GM12878 (cell line): ENCODE data around the gene RYR2. TPM values are rescaled to one million over a fixed set of nuclear protein-coding genes. Genes with fewer than 3 reads are reported as not detected.

ENCODE experiments used
- ATAC-seq: fragments of 200-7000 bp; cut with Tn5 transposase; 3 replicates; pipeline ENCODE4 v1.9.1; 2020; ENCODE audit warnings: mild to moderate bottlenecking, moderate library complexity
- BruUV-seq: library from RNA; stranded (reverse); fragments of 400-500 nt; replicated peaks from 2 replicates; lab custom pipeline; 2021; lab: Mats Ljungman, UMichigan
- CTCF ChIA-PET: fragments of 300-600 bp; sonication (Branson Sonifier 250); formaldehyde crosslinking; extraction: SDS; loops from one replicate; lab custom pipeline; 2021; ENCODE audit warnings: inconsistent platforms; lab: Yijun Ruan, JAX
- POLR2A ChIA-PET: fragments of 350-600 bp; formaldehyde crosslinking; extraction: SDS; loops from one replicate; lab custom pipeline; 2021; ENCODE audit warnings: inconsistent platforms; lab: Charles Lee
- RAD21 ChIA-PET: fragments of 300-600 bp; sonication (Branson Sonifier 250); formaldehyde crosslinking; loops from one replicate; lab custom pipeline; 2023; ENCODE audit warnings: antibody characterized with exemption; ENCODE audit not compliant: unreplicated experiment; lab: Charles Lee
- SMC1A ChIA-PET: fragments of 300-600 bp; sonication (Branson Sonifier 250); formaldehyde crosslinking; loops from one replicate; lab custom pipeline; 2023; ENCODE audit not compliant: unreplicated experiment, uncharacterized antibody; lab: Charles Lee
- DNase-seq: peaks from one replicate; pipeline ENCODE4 v3.0.0-alpha.2; 2011; ENCODE audit warnings: low read depth, low spot score
- FAIRE-seq: peaks from 3 replicates; lab custom pipeline; 2011; peaks lifted over from hg19 to GRCh38; lab: Jason Lieb, UNC
- H2AFZ ChIP-seq: 2 replicates; pipeline ENCODE4 v1.6.0; 2011; ENCODE audit warnings: low read depth, low read length, control low read depth; ENCODE audit not compliant: control insufficient read depth
- H3K27ac ChIP-seq: 2 replicates; pipeline ENCODE4 v1.5.1; 2011; ENCODE audit warnings: control low read depth; ENCODE audit not compliant: control insufficient read depth, insufficient read depth
- H3K27me3 ChIP-seq, 2 experiments: replicated peaks in 1 of 2; 2 replicates each; pipeline versions ENCODE4 v1.6.0 to v1.6.1; 2011; ENCODE audit warnings: low read length in 1 of 2; ENCODE audit not compliant: control insufficient read depth in 2 of 2, insufficient read depth in 2 of 2
- H3K36me3 ChIP-seq, 2 experiments: 2 replicates each; pipeline ENCODE4 v1.5.1; 2011; ENCODE audit warnings: low read length in 1 of 2; ENCODE audit not compliant: control insufficient read depth in 2 of 2, insufficient read depth in 2 of 2
- H3K4me1 ChIP-seq: 2 replicates; pipeline ENCODE4 v1.6.1; 2011; ENCODE audit warnings: mild to moderate bottlenecking, low read length, moderate library complexity, mixed read lengths; ENCODE audit not compliant: control insufficient read depth, insufficient read depth
- H3K4me2 ChIP-seq: 2 replicates; pipeline ENCODE4 v1.6.0; 2011; ENCODE audit warnings: control low read depth; ENCODE audit not compliant: control insufficient read depth, insufficient read depth
- H3K4me3 ChIP-seq: fragments of 200-600 bp; sonication (generic); 2 replicates; pipeline ENCODE4 v1.5.1; 2016
- H3K79me2 ChIP-seq: 2 replicates; pipeline ENCODE4 v1.6.0; 2011; ENCODE audit warnings: low read length; ENCODE audit not compliant: control insufficient read depth, insufficient read depth
- H3K9ac ChIP-seq: 2 replicates; pipeline ENCODE4 v1.8.0; 2011; ENCODE audit warnings: low read length, control low read depth, mixed read lengths; ENCODE audit not compliant: control insufficient read depth, insufficient read depth
- H3K9me3 ChIP-seq: replicated peaks from 3 replicates; pipeline ENCODE4 v1.5.1; 2011; ENCODE audit warnings: mild to moderate bottlenecking, low read length; ENCODE audit not compliant: control insufficient read depth, insufficient read depth
- H4K20me1 ChIP-seq: 2 replicates; pipeline ENCODE4 v1.6.0; 2011; ENCODE audit not compliant: control insufficient read depth, insufficient read depth
- ETV6 ChIP-seq, 2 experiments: fragments of 450-650 bp in 1 of 2; IDR thresholded peaks in 1 of 2; conservative IDR thresholded peaks in 1 of 2; 2 replicates each; pipeline ENCODE4 v1.6.1; 2014; ENCODE audit warnings: antibody characterized with exemption in 1 of 2, borderline replicate concordance in 1 of 2, low read depth in 1 of 2, mild to moderate bottlenecking in 1 of 2, moderate library complexity in 1 of 2
- HDAC6 ChIP-seq: fragments of 200-600 bp; sonication (generic); IDR thresholded peaks from one replicate; pipeline ENCODE4 v1.8.0; 2017; ENCODE audit warnings: antibody characterized with exemption; ENCODE audit not compliant: unreplicated experiment
- IRF3 ChIP-seq: fragments of 450-650 bp; IDR thresholded peaks from 2 replicates; pipeline ENCODE4 v1.6.1; 2014; ENCODE audit warnings: mild to moderate bottlenecking
- NFYA ChIP-seq: IDR thresholded peaks from 2 replicates; pipeline ENCODE4 v1.6.1; 2011; ENCODE audit warnings: low read depth, mild to moderate bottlenecking, low read length, improper control_type of control experiment, borderline replicate concordance
- SIX5 ChIP-seq: IDR thresholded peaks from 2 replicates; pipeline ENCODE4 v1.6.1; 2011; ENCODE audit warnings: mild to moderate bottlenecking, low read depth, low read length, moderate library complexity; ENCODE audit not compliant: severe bottlenecking
- SMARCA5 ChIP-seq: fragments of 450-650 bp; IDR thresholded peaks from 2 replicates; pipeline ENCODE4 v1.6.1; 2017; ENCODE audit warnings: mild to moderate bottlenecking
- SRF ChIP-seq, 2 experiments: IDR thresholded peaks; 2 replicates each; pipeline ENCODE4 v1.6.1; 2011; ENCODE audit warnings: low read depth in 2 of 2, low read length in 2 of 2, mild to moderate bottlenecking in 1 of 2, moderate library complexity in 1 of 2
- ZBTB40 ChIP-seq: fragments of 450-650 bp; IDR thresholded peaks from 2 replicates; pipeline ENCODE4 v1.6.1; 2016; ENCODE audit warnings: mild to moderate bottlenecking, moderate library complexity, borderline replicate concordance
- ZNF274 ChIP-seq: IDR thresholded peaks from one replicate; pipeline ENCODE4 v1.8.0; 2011; ENCODE audit not compliant: insufficient read length, insufficient read depth
- WGBS: methylation state at CpG from one replicate; pipeline ENCODE4 v1.1.6; 2016; ENCODE audit warnings: low lambda C conversion rate; ENCODE audit not compliant: insufficient replicate concordance, insufficient coverage; ENCODE audit errors: missing lambda C conversion rate; 5-methylcytosine and 5-hydroxymethylcytosine counted together
- in situ Hi-C: fragments of 300-500 bp; cut with MboI; formaldehyde crosslinking; loops from 9 replicates; pipeline ENCODE4 v1.14.3; 2018; ENCODE audit warnings: mixed read lengths
- intact Hi-C: fragments of 100-400 bp; cut with micrococcal nuclease; formaldehyde crosslinking; loops from one replicate; pipeline ENCODE4 v1.14.2; 2022; ENCODE audit not compliant: unreplicated experiment
- polyA plus RNA-seq, 11 experiments: library from polyadenylated mRNA; depleted of rRNA in 4 of 11; unstranded in 6 of 11; stranded (reverse) in 5 of 11; fragments of >200 nt; fragmentation: Nextera tagmentation in 4 of 11; fragmentation: Illumina TruSeq in 1 of 11; extraction: Ambion mirVana in 4 of 11; extraction: Trizol in 1 of 11; gene quantifications; 1 replicate in 1 of 11; 2 replicates in 10 of 11; pipeline versions ENCODE4 v1.2.1 to v1.2.3, GENCODE V29; 2011 to 2016; ENCODE audit warnings: inconsistent platforms in 2 of 11, missing spikeins in 2 of 11, low read depth in 1 of 11
- total RNA-seq, 4 experiments: library from RNA; depleted of rRNA in 3 of 4; stranded (reverse); fragments of >200 nt in 3 of 4; fragmentation: Illumina TruSeq in 1 of 4; extraction: Trizol in 1 of 4; gene quantifications; 2 replicates each; pipeline versions ENCODE4 v1.2.1 to v1.2.3, GENCODE V29; 2013 to 2021
- TF ChIP-seq, protein P1 (sequence below): fragments of 450-650 bp; formaldehyde crosslinking; IDR thresholded peaks from 2 replicates; pipeline ENCODE4 v1.4.0; 2020; ENCODE audit warnings: mild to moderate bottlenecking, moderate library complexity

Gene RYR2
- total and polyA plus RNA-seq, 10 of the 15 experiments (the other 5 are each of a cell fraction or from before 2014, with no cell fraction given), result 0.01 to 0.04 TPM; not detected in 8

GRCh38 chr1:237126180-237126579 is 84.2 kb downstream of the RYR2 start:
- ChIA-PET RAD21 (no interaction called here), SMC1A (no interaction called here), CTCF (interaction anchor here (0.9 kb wide), 1 partner anchor 10 kb away, joined by 4 read pairs; no protein-coding TSS in a partner anchor), POLR2A (no interaction called here)
- FAIRE-seq (no peak), DNase-seq (no peak), ATAC-seq (no peak)
- no peak for TF ChIP-seq NFYA
- no peak for TF ChIP-seq SMARCA5
- TF ChIP-seq ZNF274, result no peak
- TF ChIP-seq, protein P1, sequence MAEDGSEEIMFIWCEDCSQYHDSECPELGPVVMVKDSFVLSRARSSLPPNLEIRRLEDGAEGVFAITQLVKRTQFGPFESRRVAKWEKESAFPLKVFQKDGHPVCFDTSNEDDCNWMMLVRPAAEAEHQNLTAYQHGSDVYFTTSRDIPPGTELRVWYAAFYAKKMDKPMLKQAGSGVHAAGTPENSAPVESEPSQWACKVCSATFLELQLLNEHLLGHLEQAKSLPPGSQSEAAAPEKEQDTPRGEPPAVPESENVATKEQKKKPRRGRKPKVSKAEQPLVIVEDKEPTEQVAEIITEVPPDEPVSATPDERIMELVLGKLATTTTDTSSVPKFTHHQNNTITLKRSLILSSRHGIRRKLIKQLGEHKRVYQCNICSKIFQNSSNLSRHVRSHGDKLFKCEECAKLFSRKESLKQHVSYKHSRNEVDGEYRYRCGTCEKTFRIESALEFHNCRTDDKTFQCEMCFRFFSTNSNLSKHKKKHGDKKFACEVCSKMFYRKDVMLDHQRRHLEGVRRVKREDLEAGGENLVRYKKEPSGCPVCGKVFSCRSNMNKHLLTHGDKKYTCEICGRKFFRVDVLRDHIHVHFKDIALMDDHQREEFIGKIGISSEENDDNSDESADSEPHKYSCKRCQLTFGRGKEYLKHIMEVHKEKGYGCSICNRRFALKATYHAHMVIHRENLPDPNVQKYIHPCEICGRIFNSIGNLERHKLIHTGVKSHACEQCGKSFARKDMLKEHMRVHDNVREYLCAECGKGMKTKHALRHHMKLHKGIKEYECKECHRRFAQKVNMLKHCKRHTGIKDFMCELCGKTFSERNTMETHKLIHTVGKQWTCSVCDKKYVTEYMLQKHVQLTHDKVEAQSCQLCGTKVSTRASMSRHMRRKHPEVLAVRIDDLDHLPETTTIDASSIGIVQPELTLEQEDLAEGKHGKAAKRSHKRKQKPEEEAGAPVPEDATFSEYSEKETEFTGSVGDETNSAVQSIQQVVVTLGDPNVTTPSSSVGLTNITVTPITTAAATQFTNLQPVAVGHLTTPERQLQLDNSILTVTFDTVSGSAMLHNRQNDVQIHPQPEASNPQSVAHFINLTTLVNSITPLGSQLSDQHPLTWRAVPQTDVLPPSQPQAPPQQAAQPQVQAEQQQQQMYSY (CRISPR knock-in tag), result no peak
- no peak for TF ChIP-seq SRF (IDR thresholded peaks at IDR 0.05; ENCODE audit: low read depth in 2 of 2, low read length in 2 of 2)
- no peak for TF ChIP-seq HDAC6
- no peak for TF ChIP-seq SIX5
- no peak for TF ChIP-seq IRF3
- TF ChIP-seq ZBTB40, result no peak
- TF ChIP-seq ETV6 (conservative IDR thresholded peaks at IDR 0.05 in 1 of 2, IDR thresholded peaks at IDR 0.05 in 1 of 2; ENCODE audit: borderline replicate concordance in 1 of 2, low read depth in 1 of 2), result no peak
- no peaks in the 10 kb centered on the region; the same call in 1 of the 3 replicates for H3K9me3 ChIP-seq
- no peak overlapping the region for H3K9ac ChIP-seq
- no peak overlapping the region for H2AFZ ChIP-seq
- no peaks in the 10 kb centered on the region for H3K79me2 ChIP-seq
- H3K4me1 ChIP-seq, result no peaks in the 10 kb centered on the region
- BruUV-seq, result no TSS peak
- 17% methylated on average over 2 of the region's 2 CpGs for WGBS
- in situ Hi-C loops (loop anchor here (25.0 kb wide), 1 partner anchor 1014 kb away; no protein-coding TSS in a partner anchor), intact Hi-C loops (loop anchor here (10.0 kb wide), 2 partner anchors 371 to 1021 kb away; no protein-coding TSS in a partner anchor)
- H4K20me1 ChIP-seq, result no peaks in the 10 kb centered on the region
- no peak overlapping the region for H3K27ac ChIP-seq
- H3K4me2 ChIP-seq, result no peak overlapping the region
- no peaks in the 10 kb centered on the region for H3K36me3 ChIP-seq
- no peak overlapping the region for H3K4me3 ChIP-seq
- no peaks in the 10 kb centered on the region for H3K27me3 ChIP-seq
